Measurements from ENCODE around the gene HHATL. TPM values are rescaled to one million over a fixed set of nuclear protein-coding genes. Genes with fewer than 3 reads are reported as not detected.

HHATL gene
- polyA plus RNA-seq, 1 experiment: not detected

- peaks cover 25% of the 10 kb centered on the region for H3K36me3 ChIP-seq (ENCODE audit: control insufficient read depth, insufficient read depth, low read length)
- H3K27me3 ChIP-seq (ENCODE audit: control insufficient read depth, insufficient read depth, low read length): no peaks in the 10 kb centered on the region
- no peak for TF ChIP-seq CTCF (IDR thresholded peaks at IDR 0.05; ENCODE audit: insufficient read depth, low read depth, low read length)
- DNase-seq (ENCODE audit: low read depth): no peak
- H3K4me3 ChIP-seq (ENCODE audit: low read depth, low read length): no peak overlapping the region
- POLR2A ChIA-PET: no interaction called here
- CTCF ChIA-PET: no interaction called here
Observed at GRCh38 chr3:42656680-42657610, 45.7 kb downstream of the HHATL start.

GRCh38 chr3:42655980-42656679, 46.5 kb downstream of the HHATL start:
- POLR2A ChIA-PET: no interaction called here

GRCh38 chr3:42655331-42655888, 47.2 kb downstream of the HHATL start:
- POLR2A ChIA-PET: no interaction called here

More at GRCh38 chr3:42655980-42656679, 46.5 kb downstream of the HHATL start:
- Histone ChIP-seq H3K4me3 (ENCODE audit: low read depth, low read length) (no peak overlapping the region), H3K36me3 (ENCODE audit: control insufficient read depth, insufficient read depth, low read length) (peaks cover 25% of the 10 kb centered on the region), H3K27me3 (ENCODE audit: control insufficient read depth, insufficient read depth, low read length) (no peaks in the 10 kb centered on the region)
- no peak for DNase-seq (ENCODE audit: low read depth)
- no peak for TF ChIP-seq CTCF (IDR thresholded peaks at IDR 0.05; ENCODE audit: insufficient read depth, low read depth, low read length)
- CTCF ChIA-PET: interaction anchor here (1.2 kb wide), 1 partner anchor 89 kb away, joined by 3 read pairs; no protein-coding TSS in a partner anchor

GRCh38 chr3:42654331-42655201, 48.0 kb downstream of the HHATL start:
- DNase-seq (ENCODE audit: low read depth): no peak
- Histone ChIP-seq H3K4me3 (ENCODE audit: low read depth, low read length) (peak overlapping the region; percentile 74), H3K27me3 (ENCODE audit: control insufficient read depth, insufficient read depth, low read length) (no peaks in the 10 kb centered on the region), H3K36me3 (ENCODE audit: control insufficient read depth, insufficient read depth, low read length) (peaks cover 17% of the 10 kb centered on the region)
- no peak; the same call in 1 of the 2 replicates for TF ChIP-seq CTCF (IDR thresholded peaks at IDR 0.05; ENCODE audit: insufficient read depth, low read depth, low read length)
- POLR2A ChIA-PET: no interaction called here
- CTCF ChIA-PET: interaction anchor here (1.1 to 1.3 kb wide), 4 partner anchors 11 to 100 kb away, joined by 3 to 5 read pairs (median 3); no protein-coding TSS in a partner anchor

More at GRCh38 chr3:42655331-42655888, 47.2 kb downstream of the HHATL start:
- CTCF ChIA-PET: interaction anchor here (1.2 kb wide), 1 partner anchor 90 kb away, joined by 3 read pairs; no protein-coding TSS in a partner anchor
- peak overlapping the region; percentile 74 for H3K4me3 ChIP-seq (ENCODE audit: low read depth, low read length)
- no peak for TF ChIP-seq CTCF (IDR thresholded peaks at IDR 0.05; ENCODE audit: insufficient read depth, low read depth, low read length)
- H3K36me3 ChIP-seq (ENCODE audit: control insufficient read depth, insufficient read depth, low read length): peaks cover 22% of the 10 kb centered on the region
- DNase-seq (ENCODE audit: low read depth): no peak
- H3K27me3 ChIP-seq (ENCODE audit: control insufficient read depth, insufficient read depth, low read length): no peaks in the 10 kb centered on the region

Measured in BJ (cell line).